DOHH2 (cell line): Measurements from ENCODE around the gene SLC35F4.

Source experiments
- H3F3A ChIP-seq: fragments of 200-600 bp; sonication (generic), shearing (Covaris generic); 2 replicates; pipeline ENCODE4 v1.6.0; 2016; ENCODE audit warnings: antibody characterized with exemption, mild to moderate bottlenecking; ENCODE audit not compliant: control insufficient read depth, insufficient read depth
- H3K27ac ChIP-seq: fragments of 200-600 bp; sonication (generic); 2 replicates; pipeline ENCODE4 v1.5.1; 2014; ENCODE audit warnings: low read depth, mild to moderate bottlenecking, low read length, moderate library complexity
- H3K27me3 ChIP-seq: fragments of 200-600 bp; sonication (generic); 2 replicates; pipeline ENCODE4 v1.6.1; 2014; ENCODE audit warnings: mild to moderate bottlenecking, low read length, mixed read lengths; ENCODE audit not compliant: control insufficient read depth
- H3K36me3 ChIP-seq: fragments of 200-600 bp; sonication (generic); 2 replicates; pipeline ENCODE4 v1.6.1; 2014; ENCODE audit warnings: mild to moderate bottlenecking, low read length, moderate library complexity, mixed read lengths; ENCODE audit not compliant: control insufficient read depth
- H3K4me1 ChIP-seq: fragments of 200-600 bp; sonication (generic); 2 replicates; pipeline ENCODE4 v1.6.1; 2014; ENCODE audit warnings: mild to moderate bottlenecking, low read length, mixed read lengths; ENCODE audit not compliant: control insufficient read depth
- H3K4me2 ChIP-seq: fragments of 200-600 bp; sonication (generic); 2 replicates; pipeline ENCODE4 v1.6.0; 2014; ENCODE audit warnings: mild to moderate bottlenecking, low read length, moderate library complexity
- H3K4me3 ChIP-seq: fragments of 200-600 bp; sonication (generic); 2 replicates; pipeline ENCODE4 v1.5.1; 2014; ENCODE audit warnings: mild to moderate bottlenecking, low read length, mixed read lengths
- H3K79me2 ChIP-seq: fragments of 200-600 bp; sonication (generic); 2 replicates; pipeline ENCODE4 v1.6.1; 2014; ENCODE audit warnings: mild to moderate bottlenecking, low read length, mixed read lengths; ENCODE audit not compliant: control insufficient read depth
- H3K9me2 ChIP-seq: fragments of 200-600 bp; sonication (generic); replicated peaks from 2 replicates; pipeline ENCODE4 v1.6.1; 2014; ENCODE audit warnings: mild to moderate bottlenecking, low read length, mixed read lengths; ENCODE audit not compliant: control insufficient read depth
- H3K9me3 ChIP-seq: fragments of 200-600 bp; sonication (generic); 2 replicates; pipeline ENCODE4 v1.6.1; 2014; ENCODE audit warnings: antibody characterized with exemption, low read length, mixed read lengths; ENCODE audit not compliant: control insufficient read depth, insufficient read depth
- H4K20me1 ChIP-seq: fragments of 200-600 bp; sonication (generic); 2 replicates; pipeline ENCODE4 v1.6.0; 2014; ENCODE audit warnings: low read depth, mild to moderate bottlenecking, antibody characterized with exemption, low read length, moderate library complexity; ENCODE audit not compliant: control insufficient read depth, insufficient read depth
- EZH2phosphoT487 ChIP-seq: fragments of 200-600 bp; sonication (generic); IDR thresholded peaks from 2 replicates; pipeline ENCODE4 v1.6.1; 2017; ENCODE audit warnings: borderline replicate concordance, mild to moderate bottlenecking, antibody characterized with exemption, low read length, moderate library complexity, mixed read lengths
- TF ChIP-seq, protein P1 (sequence below): fragments of 200-600 bp; sonication (generic); IDR thresholded peaks from one replicate; pipeline ENCODE4 v1.5.1; 2014; ENCODE audit warnings: antibody characterized with exemption, mild to moderate bottlenecking, low read depth, low read length; ENCODE audit not compliant: poor library complexity, severe bottlenecking

Gene SLC35F4

DNA sequence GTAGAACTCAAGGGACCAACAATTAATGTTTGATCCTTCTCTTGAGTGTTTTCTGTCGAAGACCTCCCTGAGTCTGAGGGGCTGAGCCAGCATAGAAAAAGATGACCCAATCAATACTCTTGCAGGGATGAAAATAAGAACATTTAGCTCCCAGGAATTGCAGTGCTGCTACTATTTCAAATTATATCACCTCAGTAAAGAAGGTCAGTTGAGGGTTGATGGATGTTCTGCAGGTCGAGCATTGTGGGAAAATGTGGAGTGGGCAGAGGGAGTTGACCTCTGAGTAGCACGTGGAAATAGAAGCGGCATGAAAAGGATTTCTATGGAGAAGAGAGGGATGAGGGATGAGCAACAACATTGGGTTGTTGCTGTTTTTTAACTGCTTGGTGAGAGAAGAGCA lies 297.3 kb downstream of the SLC35F4 start:
- Histone ChIP-seq H4K20me1 (no peaks in the 10 kb centered on the region), H3K27me3 (no peaks in the 10 kb centered on the region), H3K4me1 (no peaks in the 10 kb centered on the region), H3F3A (no peaks in the 10 kb centered on the region), H3K9me2 (no peaks in the 10 kb centered on the region), H3K9me3 (no peaks in the 10 kb centered on the region), H3K4me3 (no peak overlapping the region), H3K27ac (no peak overlapping the region), H3K79me2 (no peaks in the 10 kb centered on the region), H3K36me3 (no peaks in the 10 kb centered on the region), H3K4me2 (no peak overlapping the region)
- TF ChIP-seq, protein P1, sequence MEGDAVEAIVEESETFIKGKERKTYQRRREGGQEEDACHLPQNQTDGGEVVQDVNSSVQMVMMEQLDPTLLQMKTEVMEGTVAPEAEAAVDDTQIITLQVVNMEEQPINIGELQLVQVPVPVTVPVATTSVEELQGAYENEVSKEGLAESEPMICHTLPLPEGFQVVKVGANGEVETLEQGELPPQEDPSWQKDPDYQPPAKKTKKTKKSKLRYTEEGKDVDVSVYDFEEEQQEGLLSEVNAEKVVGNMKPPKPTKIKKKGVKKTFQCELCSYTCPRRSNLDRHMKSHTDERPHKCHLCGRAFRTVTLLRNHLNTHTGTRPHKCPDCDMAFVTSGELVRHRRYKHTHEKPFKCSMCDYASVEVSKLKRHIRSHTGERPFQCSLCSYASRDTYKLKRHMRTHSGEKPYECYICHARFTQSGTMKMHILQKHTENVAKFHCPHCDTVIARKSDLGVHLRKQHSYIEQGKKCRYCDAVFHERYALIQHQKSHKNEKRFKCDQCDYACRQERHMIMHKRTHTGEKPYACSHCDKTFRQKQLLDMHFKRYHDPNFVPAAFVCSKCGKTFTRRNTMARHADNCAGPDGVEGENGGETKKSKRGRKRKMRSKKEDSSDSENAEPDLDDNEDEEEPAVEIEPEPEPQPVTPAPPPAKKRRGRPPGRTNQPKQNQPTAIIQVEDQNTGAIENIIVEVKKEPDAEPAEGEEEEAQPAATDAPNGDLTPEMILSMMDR: no peak
- no peak for TF ChIP-seq EZH2phosphoT487

GRCh38 chr14:57567220-57567619 lies 298.7 kb downstream of the SLC35F4 start:
- Histone ChIP-seq H3K27ac (no peak overlapping the region), H3K9me3 (no peaks in the 10 kb centered on the region), H4K20me1 (no peaks in the 10 kb centered on the region), H3K79me2 (no peaks in the 10 kb centered on the region), H3K4me3 (no peak overlapping the region), H3F3A (no peaks in the 10 kb centered on the region), H3K9me2 (no peaks in the 10 kb centered on the region), H3K4me1 (no peaks in the 10 kb centered on the region), H3K27me3 (no peaks in the 10 kb centered on the region), H3K4me2 (no peak overlapping the region), H3K36me3 (no peaks in the 10 kb centered on the region)
- TF ChIP-seq EZH2phosphoT487: no peak

GRCh38 chr14:57560681-57561080 lies 305.2 kb downstream of the SLC35F4 start:
- no peak overlapping the region for H3K4me3 ChIP-seq
- H3K36me3 ChIP-seq: no peaks in the 10 kb centered on the region
- no peak for TF ChIP-seq EZH2phosphoT487
- TF ChIP-seq, protein P1: no peak

GRCh38 chr14:57559576-57559975 lies 306.3 kb downstream of the SLC35F4 start:
- H3K4me3 ChIP-seq: no peak overlapping the region
- no peak overlapping the region for H3K4me2 ChIP-seq
- H3K36me3 ChIP-seq: no peaks in the 10 kb centered on the region
- H3K79me2 ChIP-seq: no peaks in the 10 kb centered on the region
- no peaks in the 10 kb centered on the region; the same call in 1 of the 2 replicates for H3K27me3 ChIP-seq
- H3F3A ChIP-seq: no peaks in the 10 kb centered on the region
- no peak overlapping the region for H3K27ac ChIP-seq
- peaks cover 3% of the 10 kb centered on the region; the same call in 1 of the 2 replicates for H3K9me3 ChIP-seq
- H3K9me2 ChIP-seq: no peaks in the 10 kb centered on the region
- TF ChIP-seq, protein P1: no peak
- no peak for TF ChIP-seq EZH2phosphoT487
- no peaks in the 10 kb centered on the region for H3K4me1 ChIP-seq
- H4K20me1 ChIP-seq: no peaks in the 10 kb centered on the region

More at GRCh38 chr14:57560681-57561080, 305.2 kb downstream of the SLC35F4 start:
- Histone ChIP-seq H3K9me3 (no peaks in the 10 kb centered on the region), H4K20me1 (no peaks in the 10 kb centered on the region), H3F3A (no peaks in the 10 kb centered on the region), H3K27me3 (no peaks in the 10 kb centered on the region; the same call in 1 of the 2 replicates), H3K9me2 (no peaks in the 10 kb centered on the region), H3K4me1 (no peaks in the 10 kb centered on the region), H3K79me2 (no peaks in the 10 kb centered on the region), H3K4me2 (no peak overlapping the region), H3K27ac (no peak overlapping the region)
